MM.1S (cell line): Measurements from ENCODE around the gene PRPS2.

Experiments
- DNase-seq: peaks from one replicate; pipeline ENCODE4 v3.0.0-alpha.2; 2015
- H2AFZ ChIP-seq: fragments of 300-600 bp; sonication (generic); 2 replicates; pipeline ENCODE4 v1.6.0; 2016; ENCODE audit warnings: antibody characterized with exemption, low read length
- H3F3A ChIP-seq: fragments of 300-600 bp; sonication (generic); 2 replicates; pipeline ENCODE4 v1.6.1; 2016; ENCODE audit warnings: mild to moderate bottlenecking, antibody characterized with exemption, low read length, moderate library complexity, mixed read lengths; ENCODE audit not compliant: insufficient read depth
- H3K27ac ChIP-seq: fragments of 300-600 bp; sonication (generic); 2 replicates; pipeline ENCODE4 v1.5.1; 2016; ENCODE audit warnings: mild to moderate bottlenecking, low read length
- H3K27me3 ChIP-seq: fragments of 300-600 bp; sonication (generic); replicated peaks from 2 replicates; pipeline ENCODE4 v1.6.0; 2016; ENCODE audit warnings: low read length; ENCODE audit not compliant: insufficient read depth
- H3K36me3 ChIP-seq: fragments of 300-600 bp; sonication (generic); replicated peaks from 2 replicates; pipeline ENCODE4 v1.6.1; 2016; ENCODE audit warnings: mild to moderate bottlenecking, low read length, mixed read lengths; ENCODE audit not compliant: insufficient read depth
- H3K4me1 ChIP-seq: fragments of 300-600 bp; sonication (generic); 2 replicates; pipeline ENCODE4 v1.6.1; 2016; ENCODE audit warnings: low read length, mixed read lengths
- H3K4me2 ChIP-seq: fragments of 300-600 bp; sonication (generic); 2 replicates; pipeline ENCODE4 v1.6.0; 2016; ENCODE audit warnings: low read depth, low read length
- H3K4me3 ChIP-seq: fragments of 300-600 bp; sonication (generic); 2 replicates; pipeline ENCODE4 v1.5.1; 2016; ENCODE audit warnings: low read length, mixed read lengths
- H3K79me2 ChIP-seq: fragments of 300-600 bp; sonication (generic); 2 replicates; pipeline ENCODE4 v1.6.1; 2016; ENCODE audit warnings: mixed run types, low read length, mixed read lengths
- H3K9ac ChIP-seq: fragments of 300-600 bp; sonication (generic); 2 replicates; pipeline ENCODE4 v1.6.1; 2016; ENCODE audit warnings: low read length, mixed read lengths
- H3K9me2 ChIP-seq: fragments of 300-600 bp; sonication (generic); replicated peaks from 2 replicates; pipeline ENCODE4 v1.6.1; 2016; ENCODE audit warnings: mild to moderate bottlenecking, low read length, mixed read lengths; ENCODE audit not compliant: insufficient read depth
- H3K9me3 ChIP-seq: fragments of 300-600 bp; sonication (generic); replicated peaks from 2 replicates; pipeline ENCODE4 v1.6.1; 2016; ENCODE audit warnings: mild to moderate bottlenecking, low read length, mixed read lengths; ENCODE audit not compliant: insufficient read depth
- H4K20me1 ChIP-seq: fragments of 300-600 bp; sonication (generic); 2 replicates; pipeline ENCODE4 v1.6.1; 2016; ENCODE audit warnings: mild to moderate bottlenecking, low read length, moderate library complexity, mixed read lengths; ENCODE audit not compliant: insufficient read depth
- CTCF ChIP-seq: fragments of 300-600 bp; sonication (generic); IDR thresholded peaks from 2 replicates; pipeline ENCODE4 v1.5.1; 2016; ENCODE audit warnings: antibody characterized with exemption, low read length, mixed read lengths
- EZH2 ChIP-seq: fragments of 300-600 bp; sonication (generic); optimal IDR thresholded peaks from 2 replicates; pipeline ENCODE3; 2017; ENCODE audit warnings: low read depth, mild to moderate bottlenecking, antibody characterized with exemption, low read length, mixed read lengths
- EZH2phosphoT487 ChIP-seq: fragments of 300-600 bp; sonication (generic); IDR thresholded peaks from 2 replicates; pipeline ENCODE4 v1.6.1; 2018; ENCODE audit warnings: antibody characterized with exemption, low read length

Gene PRPS2

GRCh38 chrX:12867685-12868084 is 76.5 kb downstream of the PRPS2 start:
- Histone ChIP-seq H3K27ac (peak overlapping the region; percentile 93), H3K4me1 (peaks cover 41% of the 10 kb centered on the region), H4K20me1 (no peaks in the 10 kb centered on the region), H3K9me2 (no peaks in the 10 kb centered on the region), H3F3A (peaks cover 10% of the 10 kb centered on the region), H3K9me3 (no peaks in the 10 kb centered on the region), H3K79me2 (no peaks in the 10 kb centered on the region; the same call in 1 of the 2 replicates), H3K36me3 (no peaks in the 10 kb centered on the region), H3K4me3 (peak overlapping the region; percentile 4; the same call in 1 of the 2 replicates), H3K9ac (peak overlapping the region; percentile 40), H3K4me2 (peak overlapping the region; percentile 44), H3K27me3 (no peaks in the 10 kb centered on the region), H2AFZ (no peak overlapping the region)
- peak; percentile 41 for DNase-seq
- no peak for TF ChIP-seq EZH2
- no peak for TF ChIP-seq CTCF

- Histone ChIP-seq H3K9ac (peak overlapping the region; percentile 40; the same call in 1 of the 2 replicates), H3K27me3 (no peaks in the 10 kb centered on the region), H3K4me3 (peak overlapping the region; percentile 28; the same call in 1 of the 2 replicates), H2AFZ (no peak overlapping the region), H3K36me3 (no peaks in the 10 kb centered on the region), H3K27ac (peak overlapping the region; percentile 93), H3F3A (peaks cover 10% of the 10 kb centered on the region), H3K4me1 (peaks cover 41% of the 10 kb centered on the region), H3K9me3 (no peaks in the 10 kb centered on the region), H3K79me2 (no peaks in the 10 kb centered on the region; the same call in 1 of the 2 replicates), H3K4me2 (peak overlapping the region; percentile 44), H4K20me1 (no peaks in the 10 kb centered on the region), H3K9me2 (no peaks in the 10 kb centered on the region)
- peak; percentile 64 for DNase-seq
- no peak for TF ChIP-seq EZH2phosphoT487
- no peak for TF ChIP-seq EZH2
- no peak for TF ChIP-seq CTCF
These were observed 77.5 kb downstream of the PRPS2 start for GRCh38 chrX:12868747-12869146.

- Histone ChIP-seq H3F3A (peaks cover 13% of the 10 kb centered on the region), H3K9me2 (no peaks in the 10 kb centered on the region), H3K79me2 (no peaks in the 10 kb centered on the region; the same call in 1 of the 2 replicates), H3K4me1 (peaks cover 42% of the 10 kb centered on the region), H2AFZ (no peak overlapping the region), H3K4me3 (no peak overlapping the region), H3K27ac (no peak overlapping the region), H4K20me1 (no peaks in the 10 kb centered on the region), H3K36me3 (no peaks in the 10 kb centered on the region), H3K9ac (no peak overlapping the region), H3K4me2 (no peak overlapping the region), H3K27me3 (no peaks in the 10 kb centered on the region), H3K9me3 (no peaks in the 10 kb centered on the region)
- DNase-seq: no peak
- no peak for TF ChIP-seq EZH2
- no peak for TF ChIP-seq CTCF
- no peak for TF ChIP-seq EZH2phosphoT487
These were observed 80.0 kb downstream of the PRPS2 start for GRCh38 chrX:12871257-12871656.
